Stimulated activated CD4-positive, alpha-beta T cell treated with anti-CD3 and anti-CD28 coated beads, Interleukin-12 subunit alpha, Interleukin-12 subunit beta, amount 100 ng/mL, for 48 hours (primary cell): ENCODE data around the gene BABAM2.

Source experiments
- DNase-seq, 3 donors: peaks; one replicate each; pipeline ENCODE4 v3.0.0-alpha.2; 2020; ENCODE audit warnings: low read depth in 2 of 3, low spot score in 1 of 3

BABAM2 gene

DNA sequence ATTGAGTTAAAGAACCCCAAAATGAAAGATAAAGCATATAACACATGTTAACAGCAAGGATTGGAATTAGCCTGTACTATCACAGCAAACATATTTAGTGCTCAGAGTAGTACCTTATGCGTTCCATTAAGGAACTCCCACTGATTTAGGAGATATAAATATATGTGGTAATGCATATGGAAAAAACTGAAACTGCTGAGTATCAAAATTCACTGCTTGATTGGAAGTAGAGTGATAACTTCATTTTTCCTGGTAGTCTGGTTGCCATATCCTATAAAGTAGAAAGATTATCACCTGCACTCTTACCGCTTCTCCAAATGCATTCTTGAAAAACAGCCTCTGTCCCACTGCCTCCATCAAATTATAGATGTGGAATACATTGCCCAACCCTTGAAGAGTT, 407.0 kb downstream of the BABAM2 start:
- DNase-seq: no peak

DNA sequence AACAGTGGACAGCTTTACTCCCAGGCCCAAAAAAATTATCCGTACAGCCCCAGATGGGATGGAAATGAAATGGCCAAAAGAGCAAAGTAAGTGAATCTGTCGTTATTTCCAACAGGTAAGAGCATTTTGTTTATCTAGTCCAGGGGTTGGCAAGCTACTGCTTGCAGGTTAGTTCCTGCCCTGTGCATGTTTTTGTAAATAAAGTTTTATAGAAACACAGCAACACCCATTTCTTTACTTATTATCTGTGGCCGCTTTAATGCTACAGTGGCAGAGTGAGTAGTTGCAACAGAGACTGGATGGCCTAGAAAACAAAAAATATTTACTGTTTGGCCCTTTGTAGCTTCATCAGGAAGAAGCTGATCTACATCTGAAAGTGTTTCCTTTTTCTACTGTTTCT, 407.9 kb downstream of the BABAM2 start:
- DNase-seq: no peak

DNA sequence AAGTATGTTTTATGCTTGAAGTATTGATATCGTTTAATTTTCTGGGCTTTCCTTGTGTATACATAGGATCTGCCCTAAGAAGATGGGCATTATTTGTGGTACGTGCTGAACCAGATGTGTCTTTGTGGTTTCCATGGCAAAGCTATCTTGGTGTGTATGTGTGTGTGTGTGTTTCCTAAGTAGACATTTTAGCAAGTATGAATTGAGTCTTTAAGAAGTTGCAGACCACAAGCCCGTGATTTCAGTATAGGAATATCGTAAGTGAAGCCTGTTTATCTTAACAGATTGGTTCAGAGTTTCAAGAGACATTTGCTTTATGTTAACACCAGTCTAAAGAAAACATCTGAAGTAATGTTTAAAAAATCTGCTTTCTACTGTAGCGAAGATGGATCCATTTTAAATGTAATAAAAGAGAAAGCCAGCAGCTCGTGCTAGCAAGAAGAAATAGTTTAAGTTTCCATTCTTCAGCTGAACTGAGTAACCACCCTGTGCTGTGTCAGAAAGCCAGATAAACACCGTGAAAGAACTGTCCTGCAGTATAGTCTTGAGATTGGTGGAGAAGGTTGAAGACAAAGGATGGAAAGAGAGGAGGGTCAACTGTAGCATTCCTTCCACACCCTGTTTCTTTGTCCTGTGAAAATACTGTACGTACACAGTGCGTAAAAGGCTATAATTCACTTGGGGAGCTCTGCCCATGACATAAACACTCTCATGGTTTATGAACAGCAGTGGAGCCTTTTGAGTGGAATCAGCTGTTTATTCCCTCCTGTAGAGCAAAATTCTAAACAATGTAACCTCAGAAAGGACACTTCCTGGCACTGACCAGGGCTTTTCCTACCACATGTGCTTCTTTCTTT, 410.2 kb downstream of the BABAM2 start:
- DNase-seq: no peak

DNA sequence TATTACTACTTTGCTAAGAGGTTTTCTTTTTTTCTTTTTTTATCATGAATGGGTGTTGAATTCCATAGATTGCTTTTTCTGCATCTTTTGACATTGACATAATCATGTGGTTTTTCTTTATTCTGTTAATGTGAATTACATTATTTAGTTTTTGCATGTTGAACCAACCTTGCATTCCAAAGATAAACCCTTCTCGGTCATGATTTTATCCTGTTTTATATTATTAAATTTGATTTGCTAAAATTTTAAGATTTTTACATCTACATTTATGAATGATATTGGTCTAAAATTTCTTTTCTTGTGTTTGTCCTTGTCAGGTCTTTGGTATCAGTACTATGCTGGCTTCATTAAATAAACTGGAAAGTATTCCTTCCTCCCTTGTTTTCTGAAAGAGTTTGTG, 414.7 kb downstream of the BABAM2 start:
- no peak for DNase-seq

GRCh38 chr2:28310107-28310506, 419.6 kb downstream of the BABAM2 start:
- DNase-seq: no peak

DNA sequence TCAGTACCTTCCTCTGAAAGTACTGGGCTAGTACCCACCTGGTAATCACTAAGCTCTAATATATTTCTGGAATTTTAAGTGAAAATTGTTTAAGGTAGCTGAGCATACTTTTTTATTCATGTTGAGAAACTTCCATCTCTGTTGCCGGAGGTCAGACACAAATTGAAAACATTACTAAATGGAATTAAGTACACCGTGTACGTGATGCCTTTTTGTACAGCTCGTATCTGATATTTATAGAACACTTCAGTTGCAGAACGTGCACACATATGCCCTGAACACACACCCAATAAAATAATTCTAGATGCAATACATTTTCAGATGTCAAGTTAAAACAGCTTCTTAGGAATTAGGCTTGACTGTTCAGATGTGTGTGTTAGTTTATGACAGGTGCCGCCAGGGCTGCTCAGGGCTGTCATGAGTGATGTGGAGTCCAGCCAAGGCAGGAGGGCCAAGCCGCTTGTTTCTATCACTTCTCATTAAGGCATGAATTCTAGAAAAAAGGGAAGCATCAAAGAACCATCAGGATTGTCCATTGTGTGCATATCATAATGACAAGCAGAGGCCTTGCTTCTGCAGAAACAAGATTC, 421.2 kb downstream of the BABAM2 start:
- no peak for DNase-seq

- DNase-seq: no peak
These were observed 422.0 kb downstream of the BABAM2 start for GRCh38 chr2:28312307-28313219.

DNA sequence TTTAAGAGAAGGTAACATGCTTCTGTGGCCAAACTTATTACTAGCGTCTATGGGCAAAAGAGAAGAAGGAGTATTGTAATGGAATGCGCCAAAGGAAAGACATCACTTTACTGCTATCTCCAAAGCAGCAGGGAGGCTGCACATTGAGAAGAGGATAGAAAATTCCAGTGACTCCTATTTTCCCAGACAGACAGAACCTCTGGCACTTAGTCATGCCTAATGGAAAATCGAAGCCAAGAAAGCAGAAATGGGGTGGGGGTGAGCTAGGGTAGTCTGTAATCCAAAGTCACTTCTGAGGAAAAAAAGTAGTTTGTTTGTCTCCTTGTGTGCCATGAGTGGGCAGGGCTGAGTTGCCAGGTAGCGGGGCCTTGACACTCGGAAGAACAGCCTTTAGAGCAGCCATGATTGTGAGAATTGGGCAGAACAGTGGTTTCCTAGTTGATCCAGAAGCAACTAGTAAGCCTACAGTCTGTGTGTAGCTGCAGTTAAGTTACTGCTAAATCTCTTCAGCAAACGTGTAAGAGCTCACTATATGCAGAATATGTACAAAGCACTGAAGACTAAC, 422.8 kb downstream of the BABAM2 start:
- no peak for DNase-seq

DNA sequence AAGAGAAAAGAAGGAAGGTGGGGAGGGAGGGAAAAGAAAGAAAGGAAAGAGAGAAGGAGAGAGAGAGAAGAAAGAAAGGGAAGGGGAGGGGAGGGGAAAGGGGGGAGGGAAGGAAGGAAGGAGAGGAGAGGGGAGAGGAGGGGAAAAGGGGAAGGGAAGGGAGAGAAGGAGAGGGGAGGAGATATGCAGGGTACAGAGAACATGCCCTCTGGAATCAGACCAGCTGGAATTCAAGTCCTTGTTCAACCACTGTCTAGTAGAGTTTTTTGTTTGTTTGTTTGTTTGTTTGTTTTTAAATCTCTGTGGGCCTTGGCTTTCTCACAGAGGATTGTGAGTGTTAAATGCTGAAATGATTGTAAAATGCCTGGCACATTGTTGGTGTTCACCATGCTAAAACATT, 424.4 kb downstream of the BABAM2 start:
- DNase-seq: no peak

GRCh38 chr2:28316546-28317335, 426.2 kb downstream of the BABAM2 start:
- no peak for DNase-seq

- DNase-seq: no peak
These were observed 426.9 kb downstream of the BABAM2 start for GRCh38 chr2:28317390-28317789.

DNA sequence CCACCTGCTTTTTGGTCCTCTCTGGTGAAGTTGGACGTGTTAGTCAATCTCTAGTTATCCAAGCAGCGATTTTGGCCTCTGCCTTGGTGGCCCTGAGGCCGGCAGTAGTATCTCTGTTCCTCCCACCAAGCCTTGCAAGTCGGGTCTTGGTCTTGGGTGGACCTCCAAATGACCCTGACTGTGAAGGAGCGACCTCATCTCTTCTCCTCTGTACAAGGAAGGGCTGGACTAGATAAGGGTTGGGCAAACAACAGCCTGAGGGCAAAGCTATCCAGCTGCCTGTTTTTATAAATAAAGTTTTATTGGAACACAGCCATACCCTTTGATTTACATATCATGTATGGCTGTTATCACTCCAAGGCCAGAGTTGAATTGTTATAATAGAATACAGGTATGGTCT, 427.5 kb downstream of the BABAM2 start:
- no peak for DNase-seq

- no peak for DNase-seq
These were observed 428.1 kb downstream of the BABAM2 start for GRCh38 chr2:28318462-28319117.

- no peak for DNase-seq
These were observed 428.8 kb downstream of the BABAM2 start for GRCh38 chr2:28319118-28320008.

DNA sequence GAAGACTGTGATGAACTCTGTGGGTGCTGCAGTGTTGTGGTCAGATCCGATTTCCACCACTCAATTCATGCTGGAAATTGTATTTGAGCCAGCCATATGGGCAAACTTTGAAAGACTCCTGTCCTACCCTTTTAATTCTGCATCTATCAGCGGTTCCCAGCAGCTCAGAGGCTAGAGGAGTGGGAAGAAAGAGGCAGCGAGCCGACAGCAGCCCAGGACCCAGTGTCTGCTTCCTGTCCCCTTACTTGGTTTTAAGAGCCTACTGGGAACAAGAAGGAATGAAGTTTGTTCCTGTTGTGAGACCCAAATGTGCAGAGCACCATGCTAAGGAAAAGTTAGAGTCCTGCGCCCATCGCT, 429.5 kb downstream of the BABAM2 start:
- no peak for DNase-seq

GRCh38 chr2:28320371-28320770, 429.8 kb downstream of the BABAM2 start:
- no peak for DNase-seq

GRCh38 chr2:28321426-28321825, 430.9 kb downstream of the BABAM2 start:
- DNase-seq: no peak

DNA sequence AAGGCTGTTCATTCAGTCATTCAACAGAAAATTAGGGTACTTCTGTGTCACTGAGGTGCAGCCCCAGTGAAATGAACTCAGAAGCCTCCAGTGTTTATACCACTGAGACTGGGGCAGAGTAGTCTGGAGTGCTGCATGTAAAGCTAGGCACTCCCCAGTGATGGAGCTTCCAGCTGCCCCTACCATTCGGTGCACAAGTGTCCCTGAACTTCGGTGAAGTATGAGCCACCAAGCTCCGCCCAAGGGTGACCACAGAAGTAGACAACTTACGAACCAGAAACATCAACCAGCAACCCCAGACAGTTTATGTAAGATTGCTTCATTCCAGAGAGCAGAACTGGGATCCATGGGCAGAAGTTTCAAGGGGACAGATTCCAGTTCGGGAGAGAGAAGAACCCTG, 431.5 kb downstream of the BABAM2 start:
- DNase-seq: no peak

- no peak for DNase-seq
These were observed 431.9 kb downstream of the BABAM2 start for GRCh38 chr2:28322456-28322855.
